ENCODE measurements around the gene ESRRG. TPM values are rescaled to one million over a fixed set of nuclear protein-coding genes. Genes with fewer than 3 reads are reported as not detected.

Gene ESRRG
- total RNA-seq, 2 donors from 2014 or later, result 5.1 to 6.7 TPM

- H3K36me3 Mint-ChIP-seq (ENCODE audit: low read depth), result no peaks in the 10 kb centered on the region
- Histone ChIP-seq H3K27ac (ENCODE audit: low read depth, low read length) (no peak overlapping the region), H3K4me1 (ENCODE audit: control insufficient read depth, insufficient read depth, low read length) (no peaks in the 10 kb centered on the region), H3K36me3 (ENCODE audit: control insufficient read depth, insufficient read depth, low read length) (no peaks in the 10 kb centered on the region), H3K4me3 (ENCODE audit: low read length) (no peak overlapping the region), H3K27me3 (ENCODE audit: control insufficient read depth, insufficient read depth, low read length, poor library complexity, severe bottlenecking) (no peaks in the 10 kb centered on the region), H3K9me3 (ENCODE audit: control insufficient read depth, low read length) (no peaks in the 10 kb centered on the region), H3K9ac (ENCODE audit: extremely low read depth, low read length, poor library complexity, severe bottlenecking) (no peak overlapping the region)
- 78% methylated on average over 4 of the region's 4 CpGs; no CpG with 5 or more reads in 1 of the 2 experiments for WGBS, 2 experiments (ENCODE audit: insufficient coverage in 1 of 2, insufficient read length in 1 of 2)
- no peak for DNase-seq
- H3K27me3 Mint-ChIP-seq (ENCODE audit: insufficient read depth), result no peaks in the 10 kb centered on the region
- no peak overlapping the region for H3K27ac Mint-ChIP-seq
- peaks cover 3% of the 10 kb centered on the region for H3K4me1 Mint-ChIP-seq
- no peaks in the 10 kb centered on the region for H3K9me3 Mint-ChIP-seq
- TF ChIP-seq CTCF (conservative IDR thresholded peaks at IDR 0.05), result no peak
- no peak overlapping the region for H3K4me3 Mint-ChIP-seq
These were observed 167.6 kb downstream of the ESRRG start for GRCh38 chr1:216555653-216556052.

GRCh38 chr1:216554934-216555333, 168.3 kb downstream of the ESRRG start:
- H3K27ac ChIP-seq (ENCODE audit: low read depth, low read length), result no peak overlapping the region
- Mint-ChIP-seq H3K36me3 (ENCODE audit: low read depth) (no peaks in the 10 kb centered on the region), H3K27ac (no peak overlapping the region), H3K27me3 (ENCODE audit: insufficient read depth) (no peaks in the 10 kb centered on the region), H3K4me1 (peaks cover 9% of the 10 kb centered on the region), H3K4me3 (no peak overlapping the region), H3K9me3 (no peaks in the 10 kb centered on the region)
- TF ChIP-seq CTCF (conservative IDR thresholded peaks at IDR 0.05), result no peak
- H3K9ac ChIP-seq (ENCODE audit: extremely low read depth, low read length, poor library complexity, severe bottlenecking), result no peak overlapping the region
- no peaks in the 10 kb centered on the region for H3K36me3 ChIP-seq (ENCODE audit: control insufficient read depth, insufficient read depth, low read length)
- no peaks in the 10 kb centered on the region for H3K27me3 ChIP-seq (ENCODE audit: control insufficient read depth, insufficient read depth, low read length, poor library complexity, severe bottlenecking)
- no peak overlapping the region for H3K4me3 ChIP-seq (ENCODE audit: low read length)
- DNase-seq, result no peak
- no peaks in the 10 kb centered on the region for H3K9me3 ChIP-seq (ENCODE audit: control insufficient read depth, low read length)
- no peaks in the 10 kb centered on the region for H3K4me1 ChIP-seq (ENCODE audit: control insufficient read depth, insufficient read depth, low read length)

GRCh38 chr1:216553766-216554165, 169.5 kb downstream of the ESRRG start:
- no peak overlapping the region for H3K9ac ChIP-seq (ENCODE audit: extremely low read depth, low read length, poor library complexity, severe bottlenecking)
- H3K27me3 Mint-ChIP-seq (ENCODE audit: insufficient read depth), result peaks cover 4% of the 10 kb centered on the region
- no peaks in the 10 kb centered on the region for H3K36me3 Mint-ChIP-seq (ENCODE audit: low read depth)
- H3K27ac Mint-ChIP-seq, result no peak overlapping the region
- H3K27me3 ChIP-seq (ENCODE audit: control insufficient read depth, insufficient read depth, low read length, poor library complexity, severe bottlenecking), result no peaks in the 10 kb centered on the region
- no peaks in the 10 kb centered on the region for H3K9me3 ChIP-seq (ENCODE audit: control insufficient read depth, low read length)
- no peak for TF ChIP-seq CTCF (conservative IDR thresholded peaks at IDR 0.05)
- no peak for DNase-seq
- no peaks in the 10 kb centered on the region for H3K9me3 Mint-ChIP-seq
- H3K27ac ChIP-seq (ENCODE audit: low read depth, low read length), result no peak overlapping the region
- peaks cover 9% of the 10 kb centered on the region for H3K4me1 Mint-ChIP-seq
- H3K4me1 ChIP-seq (ENCODE audit: control insufficient read depth, insufficient read depth, low read length), result no peaks in the 10 kb centered on the region
- no peak overlapping the region for H3K4me3 ChIP-seq (ENCODE audit: low read length)
- H3K4me3 Mint-ChIP-seq, result no peak overlapping the region
- no peaks in the 10 kb centered on the region for H3K36me3 ChIP-seq (ENCODE audit: control insufficient read depth, insufficient read depth, low read length)
- 93 to 100% methylated on average over 1 to 3 of the region's 3 CpGs for WGBS, 2 experiments (ENCODE audit: insufficient coverage in 1 of 2, insufficient read length in 1 of 2)

All from endodermal cell (in vitro differentiated cells).